Hematopoietic multipotent progenitor cell treated with erythropoietin and hydrocortisone succinate and interleukin-3 and kit ligand, for 6 days (in vitro differentiated cells): ENCODE data around the gene CRKL.

ENCODE experiments used
- DNase-seq: peaks from one replicate; pipeline ENCODE4 v3.0.0-alpha.2; 2015

CRKL gene

GRCh38 chr22:20987375-20987774, 70.2 kb downstream of the CRKL start:
- no peak for DNase-seq

- DNase-seq: no peak
These were observed 71.5 kb downstream of the CRKL start for GRCh38 chr22:20988573-20989322.

GRCh38 chr22:20989323-20990138, 72.3 kb downstream of the CRKL start:
- no peak for DNase-seq

GRCh38 chr22:20990184-20991180, 73.3 kb downstream of the CRKL start:
- no peak for DNase-seq

GRCh38 chr22:20991252-20992055, 74.2 kb downstream of the CRKL start:
- no peak for DNase-seq

- no peak for DNase-seq
These were observed 74.8 kb downstream of the CRKL start for GRCh38 chr22:20992056-20992442.

- no peak for DNase-seq
These were observed 75.5 kb downstream of the CRKL start for GRCh38 chr22:20992456-20993303.

GRCh38 chr22:20993304-20994127, 76.3 kb downstream of the CRKL start:
- DNase-seq: no peak

GRCh38 chr22:20994128-20994901, 77.1 kb downstream of the CRKL start:
- no peak for DNase-seq

- no peak for DNase-seq
These were observed 77.7 kb downstream of the CRKL start for GRCh38 chr22:20994902-20995241.

- DNase-seq: no peak
These were observed 78.3 kb downstream of the CRKL start for GRCh38 chr22:20995329-20996030.

GRCh38 chr22:20996031-20996410, 78.8 kb downstream of the CRKL start:
- no peak for DNase-seq

- DNase-seq: no peak
These were observed 79.7 kb downstream of the CRKL start for GRCh38 chr22:20996598-20997535.

- no peak for DNase-seq
These were observed 80.5 kb downstream of the CRKL start for GRCh38 chr22:20997536-20998257.

GRCh38 chr22:20998411-20999336, 81.5 kb downstream of the CRKL start:
- DNase-seq: no peak
